ENCODE results near the gene ABCC2. TPM values are rescaled to one million over a fixed set of nuclear protein-coding genes. Genes with fewer than 3 reads are reported as not detected.

ABCC2 gene
- polyA plus RNA-seq, 4 donors = 4.9 to 13.0 (median 10.5) TPM

DNA sequence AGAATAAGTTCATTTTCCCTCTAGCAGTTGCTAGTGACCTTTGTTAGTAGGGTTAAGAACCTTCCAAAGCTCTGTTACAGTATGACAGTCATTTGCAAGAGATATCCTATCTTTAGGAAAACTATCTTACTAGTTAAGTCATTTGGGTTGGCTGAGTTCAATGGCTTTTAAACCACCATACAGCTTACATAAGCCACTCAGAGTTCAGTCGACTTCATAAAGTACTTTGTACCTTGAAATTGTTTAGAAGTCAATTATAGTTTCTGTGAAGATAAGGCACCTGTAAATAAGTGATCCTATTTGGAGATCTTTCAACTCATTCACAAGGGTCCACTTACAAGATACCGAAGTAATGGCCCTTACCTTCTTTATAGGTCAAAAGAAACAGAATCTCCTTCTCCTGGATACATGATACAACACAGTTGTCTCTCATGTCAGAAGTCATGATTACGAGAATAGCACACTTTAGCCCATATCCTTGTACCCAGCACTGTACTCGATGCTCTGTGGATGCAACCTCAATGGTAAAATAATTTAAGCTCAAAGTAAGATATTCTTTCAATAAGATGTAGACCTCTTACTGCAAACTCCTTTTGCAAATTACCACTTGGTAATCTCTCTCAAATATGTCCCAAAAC is 11.9 kb upstream of the ABCC2 start:
- DNase-seq (ENCODE audit: low read depth in 4 of 4, low spot score in 2 of 4) = no peak

DNA sequence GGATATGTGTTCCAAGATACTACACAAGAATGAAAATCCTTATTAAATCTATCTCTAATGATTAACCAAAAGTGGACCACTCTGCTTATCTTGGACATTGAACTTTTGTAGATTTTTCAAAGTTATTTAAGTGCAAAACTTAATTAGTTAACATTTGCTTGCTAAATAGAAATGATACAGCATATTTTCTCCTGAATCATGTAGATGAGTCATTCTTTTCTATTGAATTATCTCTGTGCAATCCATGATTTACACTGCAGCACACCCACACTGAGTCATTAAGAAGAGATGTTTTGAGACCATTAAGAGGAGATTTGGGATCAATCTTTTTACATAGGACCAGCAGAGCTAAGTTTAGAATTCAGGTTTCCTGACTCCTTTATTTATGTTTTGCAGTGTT is 6.6 kb upstream of the ABCC2 start:
- no peak for DNase-seq (ENCODE audit: low read depth in 4 of 4, low spot score in 2 of 4)

DNA sequence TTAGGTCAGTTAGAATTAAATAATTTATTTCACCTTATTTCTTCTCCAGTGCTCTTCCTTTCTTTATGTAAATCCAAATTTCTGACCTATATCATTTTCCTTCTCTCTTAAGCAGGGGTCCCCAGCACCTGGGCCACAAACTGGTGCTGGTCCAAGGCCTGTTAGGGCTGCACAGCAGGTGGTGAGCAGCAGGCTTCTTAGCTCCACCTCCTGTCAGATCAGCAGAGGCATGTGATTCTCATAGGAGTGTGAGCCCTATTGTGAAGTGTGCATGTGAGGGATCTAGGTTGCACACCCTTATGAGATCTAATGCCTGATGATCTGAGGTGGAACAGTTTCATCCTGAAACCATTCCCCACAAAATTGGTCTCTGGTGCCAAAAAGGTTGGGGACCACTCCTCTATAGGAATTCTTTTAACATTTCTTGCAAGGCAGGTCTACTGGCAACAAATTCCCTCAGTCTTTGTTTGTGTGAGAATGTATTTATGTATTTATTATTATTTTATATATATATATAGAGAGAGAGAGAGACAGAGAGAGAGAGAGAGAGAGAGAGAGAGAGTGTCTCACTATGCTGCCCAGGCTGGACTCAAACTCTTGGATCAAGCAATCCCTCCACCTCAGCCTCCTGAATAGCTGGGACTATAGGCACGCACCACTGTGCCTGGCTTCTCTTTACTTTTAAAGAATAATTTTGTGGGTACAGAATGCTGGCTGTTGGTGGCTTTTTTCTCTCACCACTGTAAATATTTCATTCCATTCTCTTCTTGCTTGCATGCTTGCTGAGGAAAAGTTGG is 4.3 kb upstream of the ABCC2 start:
- DNase-seq (ENCODE audit: low read depth in 4 of 4, low spot score in 2 of 4) = no peak

DNA sequence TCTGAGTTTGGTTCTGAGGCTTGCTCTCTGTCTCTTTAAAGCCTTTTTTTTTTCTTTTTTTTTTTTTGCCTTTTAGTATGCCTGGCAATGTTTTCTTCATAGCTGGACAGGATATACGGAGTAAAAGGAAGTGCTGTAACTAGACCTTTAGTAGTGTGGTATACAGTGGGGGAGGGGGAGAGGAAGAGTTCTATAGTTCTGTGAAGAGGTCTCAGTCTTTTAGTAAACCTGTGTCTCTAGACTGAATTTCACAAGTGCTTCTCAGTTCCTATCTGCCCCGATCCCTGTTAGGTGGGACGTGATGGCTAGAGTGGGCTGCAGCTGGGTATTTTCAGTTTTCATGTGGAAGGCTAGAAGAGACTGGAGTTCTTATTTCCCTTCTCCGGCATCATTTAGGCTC is 3.1 kb upstream of the ABCC2 start:
- peak in 1 of 4 donors; percentile 9 for DNase-seq (ENCODE audit: low read depth in 4 of 4, low spot score in 2 of 4)

DNA sequence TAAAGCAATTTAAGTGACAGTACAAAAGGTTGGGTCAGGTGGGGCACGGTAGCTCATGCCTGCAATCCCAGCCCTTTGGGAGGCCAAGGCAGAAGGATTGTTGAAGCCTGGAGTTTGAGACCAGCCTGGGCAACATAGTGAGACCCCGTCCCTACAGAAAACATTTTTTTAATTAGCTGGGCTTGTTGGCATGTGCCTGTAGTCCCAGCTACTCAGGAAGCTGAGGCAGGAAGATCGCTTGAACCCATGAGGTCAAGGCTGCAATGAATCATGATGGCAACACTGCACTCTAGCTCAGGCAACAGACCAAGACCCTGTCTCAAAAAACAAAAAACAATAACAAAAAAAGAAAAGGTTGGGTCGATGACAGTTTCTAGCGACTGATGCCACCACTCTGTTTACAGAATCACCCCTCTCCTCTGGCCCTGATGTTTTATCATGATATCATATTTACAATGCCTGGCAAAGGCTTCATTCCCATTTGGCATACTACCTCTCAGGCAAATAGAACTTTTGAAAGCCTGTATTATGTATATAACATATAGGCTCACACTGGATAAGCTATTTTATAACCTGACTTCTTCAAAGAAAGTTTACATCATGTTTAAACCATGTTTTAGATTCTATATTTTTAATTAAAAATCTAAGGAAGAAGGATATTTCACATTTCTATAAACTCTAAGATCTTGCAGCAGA is 558 bp upstream of the ABCC2 start:
- no peak for DNase-seq (ENCODE audit: low read depth in 4 of 4, low spot score in 2 of 4)

- no peak for DNase-seq (ENCODE audit: low read depth in 4 of 4, low spot score in 2 of 4)
Observed at GRCh38 chr10:99784016-99784726, 1.7 kb downstream of the ABCC2 start.

- no peak for DNase-seq (ENCODE audit: low read depth in 4 of 4, low spot score in 2 of 4)
Observed at GRCh38 chr10:99784727-99785441, 2.4 kb downstream of the ABCC2 start.

- DNase-seq (ENCODE audit: low read depth in 4 of 4, low spot score in 2 of 4) = no peak
Observed at GRCh38 chr10:99785646-99786045, 3.2 kb downstream of the ABCC2 start.

DNA sequence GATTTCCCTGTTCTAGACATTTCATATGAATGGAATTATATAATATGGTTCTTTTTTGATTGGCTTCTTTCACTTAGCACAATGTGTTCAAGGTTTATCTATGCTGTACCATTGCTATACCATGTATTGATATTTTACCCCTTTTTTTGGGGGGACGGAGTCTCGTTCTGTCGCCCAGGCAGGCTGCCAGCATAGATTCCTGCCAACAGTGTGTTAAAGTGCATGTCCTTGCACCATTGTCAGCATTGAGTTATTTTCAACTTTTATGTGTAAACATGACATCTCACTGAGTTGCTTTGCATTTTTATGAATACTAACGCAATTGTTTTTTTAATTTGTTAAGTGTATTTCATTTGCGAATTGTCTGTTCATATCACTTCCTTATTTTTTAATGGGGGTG is 4.9 kb downstream of the ABCC2 start:
- no peak for DNase-seq (ENCODE audit: low read depth in 4 of 4, low spot score in 2 of 4)

- DNase-seq (ENCODE audit: low read depth in 4 of 4, low spot score in 2 of 4) = no peak
Observed at GRCh38 chr10:99787782-99788445, 5.5 kb downstream of the ABCC2 start.

- no peak for DNase-seq (ENCODE audit: low read depth in 4 of 4, low spot score in 2 of 4)
Observed at GRCh38 chr10:99788598-99789256, 6.3 kb downstream of the ABCC2 start.

DNA sequence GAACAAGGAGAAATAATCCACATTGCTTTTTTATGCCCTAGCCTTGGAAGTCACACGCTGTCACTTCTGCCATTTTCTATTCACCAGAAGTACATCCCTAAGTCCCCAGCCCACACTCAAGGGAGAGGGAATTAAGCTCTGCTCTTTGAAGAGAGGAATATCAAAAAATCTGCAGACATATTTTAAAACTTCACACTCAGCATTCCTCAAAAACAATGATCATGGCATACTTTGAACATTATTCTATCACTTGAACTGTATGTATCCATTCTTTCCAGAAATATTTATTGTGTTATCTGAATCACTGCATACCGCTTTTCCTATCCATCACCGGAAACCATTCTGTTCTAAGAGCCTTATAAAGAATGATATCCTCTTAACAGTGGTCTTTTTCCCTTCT is 9.4 kb downstream of the ABCC2 start:
- no peak for DNase-seq (ENCODE audit: low read depth in 4 of 4, low spot score in 2 of 4)

DNA sequence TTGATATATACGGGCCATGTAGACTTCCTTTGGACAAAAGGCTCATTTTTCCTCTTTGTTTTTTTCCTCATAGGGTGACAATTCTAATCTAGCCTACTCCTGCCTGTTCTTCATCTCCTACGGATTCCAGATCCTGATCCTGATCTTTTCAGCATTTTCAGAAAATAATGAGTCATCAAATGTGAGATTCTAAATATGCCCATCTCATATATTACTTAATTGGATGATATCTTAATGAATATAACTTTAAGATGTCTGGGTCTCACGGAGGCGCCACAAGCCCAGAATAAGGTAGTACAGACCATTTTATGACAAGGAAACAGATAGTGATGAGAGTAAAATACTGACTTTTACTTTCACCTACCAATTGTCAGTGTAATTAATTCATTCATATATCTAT is 11.4 kb downstream of the ABCC2 start:
- no peak for DNase-seq (ENCODE audit: low read depth in 4 of 4, low spot score in 2 of 4)

DNA sequence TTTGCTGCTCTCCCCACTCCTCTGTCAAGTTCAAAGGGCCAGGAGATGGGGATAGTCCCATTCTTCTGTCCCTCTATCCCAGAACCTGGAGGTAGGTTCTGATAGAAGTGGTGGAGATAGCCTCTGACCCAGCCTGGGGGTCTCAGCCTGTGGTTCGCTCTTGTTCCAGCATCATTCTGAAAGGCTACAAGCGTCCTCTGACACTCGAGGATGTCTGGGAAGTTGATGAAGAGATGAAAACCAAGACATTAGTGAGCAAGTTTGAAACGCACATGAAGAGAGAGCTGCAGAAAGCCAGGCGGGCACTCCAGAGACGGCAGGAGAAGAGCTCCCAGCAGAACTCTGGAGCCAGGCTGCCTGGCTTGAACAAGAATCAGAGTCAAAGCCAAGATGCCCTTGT is 14.5 kb downstream of the ABCC2 start:
- no peak for DNase-seq (ENCODE audit: low read depth in 4 of 4, low spot score in 2 of 4)

GRCh38 chr10:99798031-99798430 is 15.6 kb downstream of the ABCC2 start:
- DNase-seq (ENCODE audit: low read depth in 4 of 4, low spot score in 2 of 4) = no peak

DNA sequence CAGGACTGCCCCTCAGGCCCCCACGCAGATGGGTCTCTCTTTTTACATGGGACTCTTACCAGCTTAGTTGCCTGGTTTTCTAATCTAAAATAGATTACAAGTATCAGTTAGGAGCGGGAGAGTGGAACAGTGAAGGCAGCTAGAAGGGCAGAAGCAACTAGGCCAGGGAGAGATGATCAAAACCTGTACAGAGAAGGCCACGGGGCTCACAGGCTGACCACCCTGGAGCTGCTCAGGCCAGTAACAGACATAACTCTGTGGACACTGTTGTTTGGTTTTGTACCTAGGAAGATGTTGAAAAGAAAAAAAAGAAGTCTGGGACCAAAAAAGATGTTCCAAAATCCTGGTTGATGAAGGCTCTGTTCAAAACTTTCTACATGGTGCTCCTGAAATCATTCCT is 16.5 kb downstream of the ABCC2 start:
- DNase-seq (ENCODE audit: low read depth in 4 of 4, low spot score in 2 of 4) = no peak

DNA sequence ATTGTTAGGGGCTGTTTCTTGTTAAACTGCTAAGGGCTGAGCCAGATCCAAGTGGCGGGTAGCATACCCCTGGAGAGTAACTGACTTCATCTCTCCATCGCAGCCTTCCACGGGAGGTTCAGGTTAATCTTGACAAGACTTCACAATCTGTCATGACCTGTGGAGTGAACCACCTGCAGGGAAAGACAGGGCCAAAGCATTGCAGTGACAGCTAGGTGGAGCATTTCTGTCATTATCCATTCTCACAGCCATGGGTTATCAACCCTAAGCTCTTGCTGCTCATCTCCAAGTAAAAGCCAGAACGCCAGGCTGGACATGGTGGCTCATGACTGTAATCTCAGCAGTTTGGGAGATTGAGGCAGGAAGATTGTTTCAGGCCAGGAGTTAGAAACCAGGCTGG is 17.2 kb downstream of the ABCC2 start:
- DNase-seq (ENCODE audit: low read depth in 4 of 4, low spot score in 2 of 4) = no peak

DNA sequence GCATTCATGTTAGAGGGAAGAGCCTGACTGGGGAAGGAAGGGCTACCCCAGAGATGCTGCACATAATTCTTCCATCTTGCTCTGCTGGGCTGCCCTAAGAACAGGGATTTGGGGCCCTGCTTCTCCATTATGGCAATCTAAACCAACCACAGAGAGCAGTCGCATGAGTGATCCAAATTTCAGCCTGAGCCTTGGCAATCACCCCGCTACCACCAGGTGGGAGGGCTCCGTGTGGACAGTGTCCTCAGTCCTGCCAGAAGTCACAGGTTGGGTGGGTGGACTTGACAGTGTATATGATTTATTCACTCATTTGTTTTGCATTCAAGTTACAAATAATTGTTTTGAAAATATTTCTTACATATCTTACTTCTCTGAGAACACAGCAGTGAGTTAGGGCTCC is 22.0 kb downstream of the ABCC2 start:
- no peak for DNase-seq (ENCODE audit: low read depth in 4 of 4, low spot score in 2 of 4)

DNA sequence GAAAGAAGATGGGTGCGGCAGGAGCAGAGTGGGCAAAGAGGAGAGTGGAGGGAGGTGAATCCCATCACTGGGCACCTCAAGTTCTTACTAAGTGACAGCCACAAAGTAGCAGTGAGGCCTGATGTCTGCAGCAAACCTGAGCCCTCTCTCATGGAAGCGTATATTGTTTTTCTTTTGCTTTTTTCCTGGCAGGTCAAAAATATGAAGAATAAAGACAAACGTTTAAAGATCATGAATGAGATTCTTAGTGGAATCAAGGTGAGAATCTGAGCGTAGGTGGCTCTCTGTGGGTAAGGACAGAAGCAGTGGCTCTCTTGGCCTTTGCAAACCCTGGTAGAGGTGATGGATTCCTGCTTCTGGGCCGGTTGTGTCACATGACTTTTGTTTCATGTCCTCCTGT is 22.8 kb downstream of the ABCC2 start:
- no peak for DNase-seq (ENCODE audit: low read depth in 4 of 4, low spot score in 2 of 4)

Measured in left renal cortex interstitium (tissue), 4 donors.